GM23338 (cell line): ENCODE measurements around the gene ARHGAP30. TPM values are rescaled to one million over a fixed set of nuclear protein-coding genes. Genes with fewer than 3 reads are reported as not detected.

Source experiments
- ATAC-seq: fragments of 200-7000 bp; cut with Tn5 transposase; 3 replicates; pipeline ENCODE4 v1.9.1; 2020
- DNase-seq: peaks from one replicate; pipeline ENCODE4 v3.0.0-alpha.2; 2015; ENCODE audit warnings: low spot score
- H2AFZ ChIP-seq: fragments of 200-600 bp; sonication (generic); 2 replicates; pipeline ENCODE4 v1.8.0; 2016; ENCODE audit warnings: antibody characterized with exemption, mild to moderate bottlenecking, moderate library complexity
- H3F3A ChIP-seq: fragments of 200-600 bp; sonication (generic); replicated peaks from 2 replicates; pipeline ENCODE4 v1.8.0; 2017; ENCODE audit warnings: antibody characterized with exemption, mixed run types, low read depth
- H3K27ac ChIP-seq: fragments of 200-600 bp; sonication (generic); 2 replicates; pipeline ENCODE4 v1.6.1; 2016; ENCODE audit warnings: low read depth
- H3K27me3 ChIP-seq: fragments of 200-600 bp; sonication (generic); 2 replicates; pipeline ENCODE4 v1.8.0; 2016; ENCODE audit warnings: mild to moderate bottlenecking, mixed run types, moderate library complexity; ENCODE audit not compliant: insufficient read depth
- H3K36me3 ChIP-seq: fragments of 200-600 bp; sonication (generic); 2 replicates; pipeline ENCODE4 v1.8.0; 2016; ENCODE audit warnings: mild to moderate bottlenecking; ENCODE audit not compliant: insufficient read depth
- H3K4me1 ChIP-seq: fragments of 200-600 bp; sonication (generic); 2 replicates; pipeline ENCODE4 v1.8.0; 2016; ENCODE audit warnings: mild to moderate bottlenecking, moderate library complexity; ENCODE audit not compliant: insufficient read depth
- H3K4me2 ChIP-seq: fragments of 200-600 bp; sonication (generic); 2 replicates; pipeline ENCODE4 v1.7.1; 2017; ENCODE audit warnings: mixed run types
- H3K4me3 ChIP-seq: fragments of 200-600 bp; sonication (generic); 2 replicates; pipeline ENCODE4 v1.6.1; 2016; ENCODE audit warnings: mixed run types
- H3K79me2 ChIP-seq: fragments of 200-600 bp; sonication (generic); replicated peaks from 2 replicates; pipeline ENCODE4 v1.8.0; 2017; ENCODE audit warnings: mild to moderate bottlenecking; ENCODE audit not compliant: insufficient read depth
- H3K9me2 ChIP-seq: fragments of 200-600 bp; sonication (generic); 2 replicates; pipeline ENCODE4 v1.8.0; 2017; ENCODE audit not compliant: insufficient read depth
- H4K20me1 ChIP-seq: fragments of 200-600 bp; sonication (generic); replicated peaks from 2 replicates; pipeline ENCODE4 v1.8.0; 2017; ENCODE audit warnings: mild to moderate bottlenecking; ENCODE audit not compliant: insufficient read depth
- H3K27ac Mint-ChIP-seq: 2 replicates; pipeline ENCODE4 v1.8.0; 2020; ENCODE audit warnings: inconsistent platforms, mild to moderate bottlenecking, moderate library complexity, mixed read lengths
- H3K27me3 Mint-ChIP-seq: 3 replicates; pipeline ENCODE4 v1.8.0; 2022; ENCODE audit warnings: low read depth, mild to moderate bottlenecking, moderate library complexity, mixed read lengths, inconsistent platforms; ENCODE audit not compliant: insufficient read depth, poor library complexity
- H3K36me3 Mint-ChIP-seq: 3 replicates; pipeline ENCODE4 v1.8.0; 2021; ENCODE audit warnings: low read depth, mild to moderate bottlenecking, inconsistent platforms, moderate library complexity, mixed read lengths
- H3K4me1 Mint-ChIP-seq: 3 replicates; pipeline ENCODE4 v1.8.0; 2020; ENCODE audit warnings: mild to moderate bottlenecking, inconsistent platforms, mixed read lengths
- H3K4me3 Mint-ChIP-seq: 3 replicates; pipeline ENCODE4 v1.8.0; 2021; ENCODE audit warnings: moderate library complexity, mild to moderate bottlenecking, inconsistent platforms, mixed read lengths
- H3K9me3 Mint-ChIP-seq: 3 replicates; pipeline ENCODE4 v1.8.0; 2020; ENCODE audit warnings: moderate library complexity, mild to moderate bottlenecking, inconsistent platforms, mixed read lengths
- CREB1 ChIP-seq: fragments of 250-450 bp; sonication (Bioruptor Pico); IDR thresholded peaks from 2 replicates; pipeline ENCODE4 v1.5.0; 2020; ENCODE audit warnings: low read depth, mild to moderate bottlenecking, moderate library complexity
- EZH2 ChIP-seq: fragments of 200-600 bp; sonication (generic); IDR thresholded peaks from one replicate; pipeline ENCODE4 v1.8.0; 2017; ENCODE audit warnings: antibody characterized with exemption, mild to moderate bottlenecking, low read depth; ENCODE audit not compliant: unreplicated experiment
- EZH2phosphoT487 ChIP-seq: fragments of 200-600 bp; sonication (generic); IDR thresholded peaks from one replicate; pipeline ENCODE4 v1.8.1; 2018; ENCODE audit warnings: antibody characterized with exemption; ENCODE audit not compliant: unreplicated experiment
- JUNB ChIP-seq: IDR thresholded peaks from one replicate; pipeline ENCODE4 v1.6.1; 2016; ENCODE audit warnings: antibody characterized with exemption; ENCODE audit not compliant: unreplicated experiment
- NANOG ChIP-seq: IDR thresholded peaks from 2 replicates; pipeline ENCODE4 v1.6.1; 2016; ENCODE audit warnings: antibody characterized with exemption, borderline replicate concordance
- POLR2AphosphoS5 ChIP-seq: IDR thresholded peaks from 2 replicates; pipeline ENCODE4 v1.6.1; 2016; ENCODE audit warnings: antibody characterized with exemption, low read depth
- STAT1 ChIP-seq: IDR thresholded peaks from one replicate; pipeline ENCODE4 v1.6.1; 2016; ENCODE audit warnings: antibody characterized with exemption; ENCODE audit not compliant: unreplicated experiment
- ZNF114 ChIP-seq: fragments of 250-450 bp; sonication (Bioruptor Pico); IDR thresholded peaks from 2 replicates; pipeline ENCODE4 v1.5.0; 2020; ENCODE audit warnings: mild to moderate bottlenecking, moderate library complexity
- ZNF331 ChIP-seq: fragments of 250-450 bp; sonication (Bioruptor Pico); IDR thresholded peaks from 2 replicates; pipeline ENCODE4 v1.5.0; 2020; ENCODE audit warnings: low read depth, mild to moderate bottlenecking, moderate library complexity
- polyA plus RNA-seq: library from polyadenylated mRNA; unstranded; fragments of >200 nt; fragmentation: Nextera tagmentation; extraction: Ambion mirVana; gene quantifications from 2 replicates; pipeline ENCODE4 v1.2.1, GENCODE V29; 2016
- total RNA-seq: library from RNA; depleted of rRNA; stranded (reverse); fragments of >200 nt; shearing (Covaris generic); gene quantifications from 2 replicates; pipeline ENCODE4 v1.2.3, GENCODE V29; 2014
- TF ChIP-seq, protein P1 (sequence below), 2 experiments: fragments of 200-600 bp in 1 of 2; sonication (generic) in 1 of 2; conservative IDR thresholded peaks; 2 replicates each; pipeline versions ENCODE4 v1.5.1 to v1.6.1; 2016 to 2017; ENCODE audit warnings: antibody characterized with exemption in 2 of 2, low read depth in 2 of 2, mild to moderate bottlenecking in 2 of 2, moderate library complexity in 1 of 2
- TF ChIP-seq, protein P2 (sequence below): fragments of 250-450 bp; sonication (Bioruptor Pico); IDR thresholded peaks from 2 replicates; pipeline ENCODE4 v1.5.0; 2020; ENCODE audit warnings: mild to moderate bottlenecking, moderate library complexity
- TF ChIP-seq, protein P3 (sequence below): IDR thresholded peaks from one replicate; pipeline ENCODE4 v1.6.1; 2018; ENCODE audit warnings: antibody characterized with exemption; ENCODE audit not compliant: unreplicated experiment
- TF ChIP-seq, protein P4 (sequence below): IDR thresholded peaks from 2 replicates; pipeline ENCODE4 v1.6.1; 2016; ENCODE audit warnings: antibody characterized with exemption

ARHGAP30 gene
- total and polyA plus RNA-seq, 2 experiments from 2014 or later, result 0.45 TPM; not detected in 1

DNA sequence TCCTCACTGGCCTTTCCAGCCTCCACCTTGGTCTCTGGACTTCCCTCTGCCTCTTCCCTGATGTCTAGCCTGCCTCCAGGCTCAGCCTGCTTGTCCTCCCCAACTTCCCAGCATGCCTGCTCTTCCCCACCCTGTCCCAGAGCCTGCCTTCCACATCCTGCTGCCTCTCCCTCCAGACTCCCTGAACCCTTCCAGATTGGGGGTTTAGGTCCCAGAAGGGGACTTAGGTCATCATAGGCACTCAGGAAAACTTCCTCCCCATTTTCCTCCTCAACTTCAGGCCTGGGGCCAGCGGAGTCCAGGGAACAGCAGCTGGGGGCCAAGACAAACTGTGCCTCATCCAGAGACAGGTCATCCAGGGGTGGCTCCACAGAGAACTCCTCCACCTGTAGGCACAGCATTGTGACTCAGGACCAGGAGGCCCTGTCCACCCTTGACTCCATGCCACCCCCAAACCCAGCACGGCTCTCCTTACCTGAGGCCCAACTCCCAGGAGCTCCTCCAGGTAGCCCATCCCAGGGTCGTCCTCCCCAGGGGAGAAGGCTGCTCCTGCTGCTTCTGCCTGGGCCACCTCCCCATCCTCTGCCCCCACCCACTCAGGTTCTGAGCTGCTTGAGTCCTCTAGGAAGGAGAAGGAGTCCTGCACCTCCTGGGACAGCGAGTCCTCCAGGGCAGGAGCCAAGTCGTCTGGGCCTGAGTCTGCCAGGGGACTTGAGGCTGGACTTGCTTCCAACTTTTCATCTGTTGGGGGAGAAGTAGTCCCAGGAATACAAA lies 20.6 kb downstream of the ARHGAP30 start:
- no peaks in the 10 kb centered on the region for H3K36me3 ChIP-seq
- ATAC-seq (no peak), DNase-seq (no peak)
- Mint-ChIP-seq H3K9me3 (peaks cover 38% of the 10 kb centered on the region), H3K36me3 (peaks cover 25% of the 10 kb centered on the region), H3K4me3 (no peak overlapping the region; the same call in 2 of the 3 replicates), H3K4me1 (peaks cover 12% of the 10 kb centered on the region), H3K27me3 (peaks cover 26% of the 10 kb centered on the region), H3K27ac (no peak overlapping the region)
- H3K4me2 ChIP-seq, result no peak overlapping the region
- 0 out of 2 replicates have a peak, but pooled peaks cover 4% of the 10 kb centered on the region for H3F3A ChIP-seq
- H3K27me3 ChIP-seq, result peaks cover 5% of the 10 kb centered on the region; the same call in 1 of the 2 replicates
- no peak overlapping the region for H2AFZ ChIP-seq
- TF ChIP-seq STAT1 (no peak), POLR2AphosphoS5 (no peak), NANOG (no peak), EZH2 (no peak), EZH2phosphoT487 (no peak), ZNF331 (CRISPR knock-in tag) (no peak), ZNF114 (CRISPR knock-in tag) (no peak), CREB1 (no peak), JUNB (no peak)
- TF ChIP-seq, protein P1, sequence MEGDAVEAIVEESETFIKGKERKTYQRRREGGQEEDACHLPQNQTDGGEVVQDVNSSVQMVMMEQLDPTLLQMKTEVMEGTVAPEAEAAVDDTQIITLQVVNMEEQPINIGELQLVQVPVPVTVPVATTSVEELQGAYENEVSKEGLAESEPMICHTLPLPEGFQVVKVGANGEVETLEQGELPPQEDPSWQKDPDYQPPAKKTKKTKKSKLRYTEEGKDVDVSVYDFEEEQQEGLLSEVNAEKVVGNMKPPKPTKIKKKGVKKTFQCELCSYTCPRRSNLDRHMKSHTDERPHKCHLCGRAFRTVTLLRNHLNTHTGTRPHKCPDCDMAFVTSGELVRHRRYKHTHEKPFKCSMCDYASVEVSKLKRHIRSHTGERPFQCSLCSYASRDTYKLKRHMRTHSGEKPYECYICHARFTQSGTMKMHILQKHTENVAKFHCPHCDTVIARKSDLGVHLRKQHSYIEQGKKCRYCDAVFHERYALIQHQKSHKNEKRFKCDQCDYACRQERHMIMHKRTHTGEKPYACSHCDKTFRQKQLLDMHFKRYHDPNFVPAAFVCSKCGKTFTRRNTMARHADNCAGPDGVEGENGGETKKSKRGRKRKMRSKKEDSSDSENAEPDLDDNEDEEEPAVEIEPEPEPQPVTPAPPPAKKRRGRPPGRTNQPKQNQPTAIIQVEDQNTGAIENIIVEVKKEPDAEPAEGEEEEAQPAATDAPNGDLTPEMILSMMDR (conservative IDR thresholded peaks at IDR 0.05; ENCODE audit: low read depth in 2 of 2), result no peak
- TF ChIP-seq, protein P2, sequence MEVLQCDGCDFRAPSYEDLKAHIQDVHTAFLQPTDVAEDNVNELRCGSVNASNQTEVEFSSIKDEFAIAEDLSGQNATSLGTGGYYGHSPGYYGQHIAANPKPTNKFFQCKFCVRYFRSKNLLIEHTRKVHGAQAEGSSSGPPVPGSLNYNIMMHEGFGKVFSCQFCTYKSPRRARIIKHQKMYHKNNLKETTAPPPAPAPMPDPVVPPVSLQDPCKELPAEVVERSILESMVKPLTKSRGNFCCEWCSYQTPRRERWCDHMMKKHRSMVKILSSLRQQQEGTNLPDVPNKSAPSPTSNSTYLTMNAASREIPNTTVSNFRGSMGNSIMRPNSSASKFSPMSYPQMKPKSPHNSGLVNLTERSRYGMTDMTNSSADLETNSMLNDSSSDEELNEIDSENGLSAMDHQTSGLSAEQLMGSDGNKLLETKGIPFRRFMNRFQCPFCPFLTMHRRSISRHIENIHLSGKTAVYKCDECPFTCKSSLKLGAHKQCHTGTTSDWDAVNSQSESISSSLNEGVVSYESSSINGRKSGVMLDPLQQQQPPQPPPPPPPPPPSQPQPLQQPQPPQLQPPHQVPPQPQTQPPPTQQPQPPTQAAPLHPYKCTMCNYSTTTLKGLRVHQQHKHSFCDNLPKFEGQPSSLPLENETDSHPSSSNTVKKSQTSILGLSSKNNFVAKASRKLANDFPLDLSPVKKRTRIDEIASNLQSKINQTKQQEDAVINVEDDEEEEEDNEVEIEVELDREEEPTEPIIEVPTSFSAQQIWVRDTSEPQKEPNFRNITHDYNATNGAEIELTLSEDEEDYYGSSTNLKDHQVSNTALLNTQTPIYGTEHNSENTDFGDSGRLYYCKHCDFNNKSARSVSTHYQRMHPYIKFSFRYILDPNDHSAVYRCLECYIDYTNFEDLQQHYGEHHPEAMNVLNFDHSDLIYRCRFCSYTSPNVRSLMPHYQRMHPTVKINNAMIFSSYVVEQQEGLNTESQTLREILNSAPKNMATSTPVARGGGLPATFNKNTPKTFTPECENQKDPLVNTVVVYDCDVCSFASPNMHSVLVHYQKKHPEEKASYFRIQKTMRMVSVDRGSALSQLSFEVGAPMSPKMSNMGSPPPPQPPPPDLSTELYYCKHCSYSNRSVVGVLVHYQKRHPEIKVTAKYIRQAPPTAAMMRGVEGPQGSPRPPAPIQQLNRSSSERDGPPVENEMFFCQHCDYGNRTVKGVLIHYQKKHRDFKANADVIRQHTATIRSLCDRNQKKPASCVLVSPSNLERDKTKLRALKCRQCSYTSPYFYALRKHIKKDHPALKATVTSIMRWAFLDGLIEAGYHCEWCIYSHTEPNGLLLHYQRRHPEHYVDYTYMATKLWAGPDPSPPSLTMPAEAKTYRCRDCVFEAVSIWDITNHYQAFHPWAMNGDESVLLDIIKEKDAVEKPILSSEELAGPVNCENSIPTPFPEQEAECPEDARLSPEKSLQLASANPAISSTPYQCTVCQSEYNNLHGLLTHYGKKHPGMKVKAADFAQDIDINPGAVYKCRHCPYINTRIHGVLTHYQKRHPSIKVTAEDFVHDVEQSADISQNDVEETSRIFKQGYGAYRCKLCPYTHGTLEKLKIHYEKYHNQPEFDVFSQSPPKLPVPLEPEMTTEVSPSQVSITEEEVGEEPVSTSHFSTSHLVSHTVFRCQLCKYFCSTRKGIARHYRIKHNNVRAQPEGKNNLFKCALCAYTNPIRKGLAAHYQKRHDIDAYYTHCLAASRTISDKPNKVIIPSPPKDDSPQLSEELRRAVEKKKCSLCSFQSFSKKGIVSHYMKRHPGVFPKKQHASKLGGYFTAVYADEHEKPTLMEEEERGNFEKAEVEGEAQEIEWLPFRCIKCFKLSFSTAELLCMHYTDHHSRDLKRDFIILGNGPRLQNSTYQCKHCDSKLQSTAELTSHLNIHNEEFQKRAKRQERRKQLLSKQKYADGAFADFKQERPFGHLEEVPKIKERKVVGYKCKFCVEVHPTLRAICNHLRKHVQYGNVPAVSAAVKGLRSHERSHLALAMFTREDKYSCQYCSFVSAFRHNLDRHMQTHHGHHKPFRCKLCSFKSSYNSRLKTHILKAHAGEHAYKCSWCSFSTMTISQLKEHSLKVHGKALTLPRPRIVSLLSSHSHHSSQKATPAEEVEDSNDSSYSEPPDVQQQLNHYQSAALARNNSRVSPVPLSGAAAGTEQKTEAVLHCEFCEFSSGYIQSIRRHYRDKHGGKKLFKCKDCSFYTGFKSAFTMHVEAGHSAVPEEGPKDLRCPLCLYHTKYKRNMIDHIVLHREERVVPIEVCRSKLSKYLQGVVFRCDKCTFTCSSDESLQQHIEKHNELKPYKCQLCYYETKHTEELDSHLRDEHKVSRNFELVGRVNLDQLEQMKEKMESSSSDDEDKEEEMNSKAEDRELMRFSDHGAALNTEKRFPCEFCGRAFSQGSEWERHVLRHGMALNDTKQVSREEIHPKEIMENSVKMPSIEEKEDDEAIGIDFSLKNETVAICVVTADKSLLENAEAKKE, result no peak
- TF ChIP-seq, protein P3, sequence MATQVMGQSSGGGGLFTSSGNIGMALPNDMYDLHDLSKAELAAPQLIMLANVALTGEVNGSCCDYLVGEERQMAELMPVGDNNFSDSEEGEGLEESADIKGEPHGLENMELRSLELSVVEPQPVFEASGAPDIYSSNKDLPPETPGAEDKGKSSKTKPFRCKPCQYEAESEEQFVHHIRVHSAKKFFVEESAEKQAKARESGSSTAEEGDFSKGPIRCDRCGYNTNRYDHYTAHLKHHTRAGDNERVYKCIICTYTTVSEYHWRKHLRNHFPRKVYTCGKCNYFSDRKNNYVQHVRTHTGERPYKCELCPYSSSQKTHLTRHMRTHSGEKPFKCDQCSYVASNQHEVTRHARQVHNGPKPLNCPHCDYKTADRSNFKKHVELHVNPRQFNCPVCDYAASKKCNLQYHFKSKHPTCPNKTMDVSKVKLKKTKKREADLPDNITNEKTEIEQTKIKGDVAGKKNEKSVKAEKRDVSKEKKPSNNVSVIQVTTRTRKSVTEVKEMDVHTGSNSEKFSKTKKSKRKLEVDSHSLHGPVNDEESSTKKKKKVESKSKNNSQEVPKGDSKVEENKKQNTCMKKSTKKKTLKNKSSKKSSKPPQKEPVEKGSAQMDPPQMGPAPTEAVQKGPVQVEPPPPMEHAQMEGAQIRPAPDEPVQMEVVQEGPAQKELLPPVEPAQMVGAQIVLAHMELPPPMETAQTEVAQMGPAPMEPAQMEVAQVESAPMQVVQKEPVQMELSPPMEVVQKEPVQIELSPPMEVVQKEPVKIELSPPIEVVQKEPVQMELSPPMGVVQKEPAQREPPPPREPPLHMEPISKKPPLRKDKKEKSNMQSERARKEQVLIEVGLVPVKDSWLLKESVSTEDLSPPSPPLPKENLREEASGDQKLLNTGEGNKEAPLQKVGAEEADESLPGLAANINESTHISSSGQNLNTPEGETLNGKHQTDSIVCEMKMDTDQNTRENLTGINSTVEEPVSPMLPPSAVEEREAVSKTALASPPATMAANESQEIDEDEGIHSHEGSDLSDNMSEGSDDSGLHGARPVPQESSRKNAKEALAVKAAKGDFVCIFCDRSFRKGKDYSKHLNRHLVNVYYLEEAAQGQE, result no peak
- TF ChIP-seq, protein P4, sequence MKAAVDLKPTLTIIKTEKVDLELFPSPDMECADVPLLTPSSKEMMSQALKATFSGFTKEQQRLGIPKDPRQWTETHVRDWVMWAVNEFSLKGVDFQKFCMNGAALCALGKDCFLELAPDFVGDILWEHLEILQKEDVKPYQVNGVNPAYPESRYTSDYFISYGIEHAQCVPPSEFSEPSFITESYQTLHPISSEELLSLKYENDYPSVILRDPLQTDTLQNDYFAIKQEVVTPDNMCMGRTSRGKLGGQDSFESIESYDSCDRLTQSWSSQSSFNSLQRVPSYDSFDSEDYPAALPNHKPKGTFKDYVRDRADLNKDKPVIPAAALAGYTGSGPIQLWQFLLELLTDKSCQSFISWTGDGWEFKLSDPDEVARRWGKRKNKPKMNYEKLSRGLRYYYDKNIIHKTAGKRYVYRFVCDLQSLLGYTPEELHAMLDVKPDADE, result no peak
- no peak overlapping the region for H3K27ac ChIP-seq
- no peak overlapping the region for H3K4me3 ChIP-seq
- H3K79me2 ChIP-seq, result peaks cover 9% of the 10 kb centered on the region
- H3K9me2 ChIP-seq, result peaks cover 15% of the 10 kb centered on the region
- H4K20me1 ChIP-seq, result no peaks in the 10 kb centered on the region
- H3K4me1 ChIP-seq, result peaks cover 6% of the 10 kb centered on the region
